ENCODE data around the gene OTP.

OTP gene

GRCh38 chr5:77637998-77638762 lies at the start of gene OTP:
Gene OTP (minus strand): TSS chr5:77638713. CDS start chr5:77638549, 164 bp downstream.
- DNase-seq: peak; percentile 33

- DNase-seq: no peak
Measured at GRCh38 chr5:77683171-77683732, 44.7 kb upstream of the OTP start.

- DNase-seq: no peak
Measured at GRCh38 chr5:77670526-77670925, 32.0 kb upstream of the OTP start.

GRCh38 chr5:77669677-77670076 lies 31.2 kb upstream of the OTP start:
- DNase-seq: no peak

- DNase-seq: no peak
Measured at GRCh38 chr5:77663090-77663863, 24.8 kb upstream of the OTP start.

GRCh38 chr5:77662635-77663034 lies 24.1 kb upstream of the OTP start:
- DNase-seq: no peak

- no peak for DNase-seq
Measured at GRCh38 chr5:77658662-77659061, 20.1 kb upstream of the OTP start.

- DNase-seq: no peak
Measured at GRCh38 chr5:77651343-77651742, 12.8 kb upstream of the OTP start.

- no peak for DNase-seq
Measured at GRCh38 chr5:77650686-77651085, 12.2 kb upstream of the OTP start.

GRCh38 chr5:77649776-77650175 lies 11.3 kb upstream of the OTP start:
- DNase-seq: no peak

- no peak for DNase-seq
Measured at GRCh38 chr5:77645995-77646639, 7.6 kb upstream of the OTP start.

GRCh38 chr5:77645158-77645994 lies 6.9 kb upstream of the OTP start:
- peak; percentile 63 for DNase-seq

- peak; percentile 69 for DNase-seq
Measured at GRCh38 chr5:77644371-77645157, 6.1 kb upstream of the OTP start.

GRCh38 chr5:77643654-77644370 lies 5.3 kb upstream of the OTP start:
- peak; percentile 22 for DNase-seq

- DNase-seq: peak; percentile 71
Measured at GRCh38 chr5:77642738-77643653, 4.5 kb upstream of the OTP start.

- DNase-seq: peak; percentile 49
Measured at GRCh38 chr5:77641963-77642737, 3.6 kb upstream of the OTP start.

GRCh38 chr5:77641397-77641943 lies 3.0 kb upstream of the OTP start:
- DNase-seq: no peak

GRCh38 chr5:77640589-77641396 lies 2.3 kb upstream of the OTP start:
- DNase-seq: peak; percentile 75

All from retina (tissue), 1 donor.